H1 (cell line): Measurements from ENCODE around the gene WDR33. TPM values are rescaled to one million over a fixed set of nuclear protein-coding genes. Genes with fewer than 3 reads are reported as not detected.
"Not testable (repeated sequence)": the region's sequence is repeated elsewhere in the genome, so short reads cannot be mapped to it uniquely, and the experiment has no call there.

Experiments used
- CTCF ChIA-PET: fragments of 300-600 bp; sonication (Branson Sonifier 250); formaldehyde crosslinking; loops from one replicate; lab custom pipeline; 2021; ENCODE audit not compliant: partially characterized antibody; lab: Charles Lee
- POLR2A ChIA-PET: fragments of 300-600 bp; sonication (Branson Sonifier 250); formaldehyde crosslinking; loops from one replicate; lab custom pipeline; 2021; ENCODE audit warnings: inconsistent platforms; ENCODE audit not compliant: partially characterized antibody; lab: Charles Lee
- DNase-seq, 2 experiments: peaks; one replicate each; pipeline versions ENCODE4 v3.0.0 to v3.0.0-alpha.2; 2010 to 2022; ENCODE audit warnings: low spot score in 2 of 2, low read depth in 1 of 2, mixed read lengths in 1 of 2
- FAIRE-seq: peaks from 2 replicates; lab custom pipeline; 2011; peaks lifted over from hg19 to GRCh38; lab: Jason Lieb, UNC
- H2AFZ ChIP-seq: 2 replicates; pipeline ENCODE4 v1.8.1; 2012; ENCODE audit warnings: low read length, inconsistent platforms
- H2AK5ac ChIP-seq: 2 replicates; pipeline ENCODE4 v1.6.1; 2013; ENCODE audit warnings: low read depth, low read length
- H2BK120ac ChIP-seq: replicated peaks from 2 replicates; pipeline ENCODE3; 2013; ENCODE audit warnings: low read depth, low read length, inconsistent platforms
- H2BK12ac ChIP-seq: 2 replicates; pipeline ENCODE4 v1.6.1; 2013; ENCODE audit warnings: low read depth, low read length
- H2BK15ac ChIP-seq: 2 replicates; pipeline ENCODE4 v1.6.1; 2013; ENCODE audit warnings: low read length
- H2BK20ac ChIP-seq: 2 replicates; pipeline ENCODE4 v1.6.1; 2013; ENCODE audit warnings: low read length
- H2BK5ac ChIP-seq: 2 replicates; pipeline ENCODE4 v1.6.1; 2013; ENCODE audit warnings: low read depth, low read length
- H3K14ac ChIP-seq: 2 replicates; pipeline ENCODE4 v1.6.1; 2013; ENCODE audit warnings: inconsistent platforms; ENCODE audit not compliant: insufficient read length
- H3K18ac ChIP-seq: 2 replicates; pipeline ENCODE4 v1.6.1; 2013; ENCODE audit warnings: low read length; ENCODE audit errors: extremely low read depth
- H3K23ac ChIP-seq: 2 replicates; pipeline ENCODE4 v1.6.1; 2013; ENCODE audit warnings: inconsistent platforms; ENCODE audit not compliant: insufficient read length
- H3K23me2 ChIP-seq: 2 replicates; pipeline ENCODE4 v1.6.1; 2013; ENCODE audit warnings: low read depth, low read length
- H3K27ac ChIP-seq: 2 replicates; pipeline ENCODE4 v1.6.1; 2011; ENCODE audit warnings: low read depth, low read length, inconsistent platforms
- H3K27me3 ChIP-seq, 4 experiments: replicated peaks in 1 of 4; 1 replicate in 1 of 4; 2 replicates in 3 of 4; pipeline versions ENCODE4 v1.6.1 to v1.8.1; 2011 to 2013; ENCODE audit warnings: low read length in 3 of 4, mild to moderate bottlenecking in 3 of 4, inconsistent platforms in 2 of 4, mixed read lengths in 2 of 4, moderate library complexity in 1 of 4; ENCODE audit not compliant: control insufficient read depth in 3 of 4, insufficient read depth in 3 of 4; ENCODE audit errors: extremely low read depth in 1 of 4
- H3K36me3 ChIP-seq, 4 experiments: 2 replicates each; pipeline versions ENCODE4 v1.6.1 to v1.8.1; 2011 to 2013; ENCODE audit warnings: mild to moderate bottlenecking in 4 of 4, low read length in 3 of 4, moderate library complexity in 2 of 4, control low read depth in 1 of 4, inconsistent platforms in 1 of 4; ENCODE audit not compliant: insufficient read depth in 4 of 4, control insufficient read depth in 2 of 4
- H3K4ac ChIP-seq: replicated peaks from 2 replicates; pipeline ENCODE3; 2013; ENCODE audit warnings: low read length, low read depth, mixed read lengths, inconsistent platforms; ENCODE audit not compliant: insufficient read length
- H3K4me1 ChIP-seq, 4 experiments: replicated peaks in 1 of 4; 1 replicate in 1 of 4; 2 replicates in 3 of 4; pipeline versions ENCODE4 v1.6.1 to v1.8.1; 2011 to 2013; ENCODE audit warnings: low read length in 3 of 4, inconsistent platforms in 2 of 4, mixed read lengths in 1 of 4; ENCODE audit not compliant: insufficient read depth in 4 of 4, control insufficient read depth in 3 of 4
- H3K4me2 ChIP-seq, 2 experiments: 2 replicates each; pipeline versions ENCODE4 v1.6.1 to v1.8.1; 2011 to 2013; ENCODE audit warnings: low read depth in 2 of 2, low read length in 2 of 2, control low read depth in 1 of 2, inconsistent platforms in 1 of 2, mild to moderate bottlenecking in 1 of 2; ENCODE audit not compliant: insufficient read depth in 1 of 2
- H3K4me3 ChIP-seq, 4 experiments: fragments of 200-600, 300-600 bp in 1 of 4; sonication (generic), shearing (Covaris generic), sonication (Bioruptor Twin) in 1 of 4; 2 replicates each; pipeline versions ENCODE4 v1.5.1 to v1.8.1; 2011 to 2016; ENCODE audit warnings: low read length in 4 of 4, low read depth in 3 of 4, control low read depth in 2 of 4, inconsistent platforms in 2 of 4, mild to moderate bottlenecking in 2 of 4, mixed read lengths in 1 of 4, moderate library complexity in 1 of 4; ENCODE audit not compliant: insufficient read depth in 2 of 4; ENCODE audit errors: extremely low read depth in 1 of 4
- H3K56ac ChIP-seq: replicated peaks from 2 replicates; pipeline ENCODE3; 2013; ENCODE audit warnings: low read depth, mild to moderate bottlenecking, mixed read lengths, low read length, inconsistent platforms; ENCODE audit not compliant: insufficient read length
- H3K79me1 ChIP-seq: 2 replicates; pipeline ENCODE4 v1.6.1; 2013; ENCODE audit warnings: low read depth, low read length, control low read depth
- H3K79me2 ChIP-seq, 2 experiments: 2 replicates each; pipeline versions ENCODE4 v1.6.1 to v1.8.1; 2012 to 2013; ENCODE audit warnings: low read length in 2 of 2, mild to moderate bottlenecking in 2 of 2, inconsistent platforms in 1 of 2; ENCODE audit not compliant: insufficient read depth in 2 of 2, control insufficient read depth in 1 of 2
- H3K9ac ChIP-seq, 4 experiments: replicated peaks in 1 of 4; 1 replicate in 1 of 4; 2 replicates in 3 of 4; pipeline versions ENCODE4 v1.6.1 to v1.8.1; 2011 to 2013; ENCODE audit warnings: low read depth in 3 of 4, low read length in 3 of 4, control low read depth in 2 of 4, mild to moderate bottlenecking in 2 of 4, moderate library complexity in 2 of 4, inconsistent platforms in 1 of 4; ENCODE audit errors: extremely low read depth in 1 of 4
- H3K9me3 ChIP-seq, 2 experiments: 2 replicates each; pipeline versions ENCODE4 v1.6.1 to v1.8.1; 2012 to 2013; ENCODE audit warnings: mild to moderate bottlenecking in 2 of 2, moderate library complexity in 2 of 2, control low read depth in 1 of 2, inconsistent platforms in 1 of 2, low read depth in 1 of 2, low read length in 1 of 2, mixed read lengths in 1 of 2; ENCODE audit not compliant: insufficient read depth in 2 of 2
- H4K20me1 ChIP-seq, 2 experiments: replicated peaks in 1 of 2; 2 replicates each; pipeline versions ENCODE3 to v1.8.1; 2011 to 2013; ENCODE audit warnings: inconsistent platforms in 2 of 2, low read length in 2 of 2, mild to moderate bottlenecking in 1 of 2; ENCODE audit not compliant: insufficient read depth in 2 of 2, control insufficient read depth in 1 of 2
- H4K5ac ChIP-seq: 2 replicates; pipeline ENCODE4 v1.6.1; 2013; ENCODE audit warnings: low read length, low read depth, mixed read lengths, inconsistent platforms; ENCODE audit not compliant: insufficient read length
- H4K8ac ChIP-seq: 2 replicates; pipeline ENCODE4 v1.8.0; 2013; ENCODE audit warnings: mild to moderate bottlenecking, moderate library complexity, low read length, inconsistent platforms; ENCODE audit not compliant: insufficient read depth; ENCODE audit errors: extremely low read depth
- H4K91ac ChIP-seq: replicated peaks from 2 replicates; pipeline ENCODE3; 2013; ENCODE audit warnings: low read length, mixed read lengths, inconsistent platforms; ENCODE audit not compliant: insufficient read length
- EZH2 ChIP-seq: fragments of 200-600 bp; sonication (generic); IDR thresholded peaks from 2 replicates; pipeline ENCODE4 v1.7.1; 2012; ENCODE audit warnings: low read depth, mild to moderate bottlenecking, moderate library complexity, low read length, inconsistent platforms; ENCODE audit not compliant: severe bottlenecking
- KDM1A ChIP-seq: fragments of 200-600, 300-600 bp; sonication (generic); IDR thresholded peaks from 2 replicates; pipeline ENCODE4 v1.7.1; 2016; ENCODE audit warnings: mild to moderate bottlenecking, low read length, borderline replicate concordance
- WGBS, 2 experiments: shearing (Covaris generic) in 1 of 2; methylation state at CpG; one replicate each; pipeline versions ENCODE4 v1.1.6 to v1.1.7; 2013 to 2015; ENCODE audit warnings: low lambda C conversion rate in 2 of 2, mixed read lengths in 2 of 2, inconsistent platforms in 1 of 2, low coverage in 1 of 2, missing lambda C conversion rate in 1 of 2; ENCODE audit not compliant: insufficient replicate concordance in 2 of 2, insufficient coverage in 1 of 2, insufficient read length in 1 of 2; ENCODE audit errors: extremely low coverage in 1 of 2, missing lambda C conversion rate in 1 of 2; 5-methylcytosine and 5-hydroxymethylcytosine counted together
- polyA plus RNA-seq, 7 experiments: library from polyadenylated mRNA; depleted of rRNA in 3 of 7; stranded (reverse) in 5 of 7; unstranded in 2 of 7; fragments of >200 nt in 5 of 7; fragments of 200-250 nt in 2 of 7; gene quantifications; 1 replicate in 5 of 7; 2 replicates in 1 of 7; 4 replicates in 1 of 7; pipeline versions ENCODE4 v1.2.1 to v1.2.3, GENCODE V29; 2011 to 2013; ENCODE audit warnings: missing spikeins in 2 of 7, mixed read lengths in 2 of 7
- total RNA-seq: library from RNA; stranded (reverse); fragmentation: NEBNext Ultra II Directional; extraction: Animal tissue kit (Norgen Biotek cat#: 25700); gene quantifications from 2 replicates; pipeline ENCODE4 v1.2.1, GENCODE V29; 2021

WDR33 gene
- total and polyA plus RNA-seq, 2 of the 8 experiments (the other 6 are each of a cell fraction or from before 2014, with no cell fraction given): 18.1 to 82.7 TPM

GRCh38 chr2:127753374-127753773 lies 57.6 kb downstream of the WDR33 start (continued):
- no peak for TF ChIP-seq KDM1A
- no peak for TF ChIP-seq EZH2

GRCh38 chr2:127749537-127749936 lies 61.4 kb downstream of the WDR33 start:
- H3K14ac ChIP-seq, H4K91ac ChIP-seq, H4K20me1 ChIP-seq, H3K4me3 ChIP-seq, H3K79me2 ChIP-seq, H3K27ac ChIP-seq, FAIRE-seq, H3K9me3 ChIP-seq, H4K8ac ChIP-seq, H3K4me2 ChIP-seq, H2BK15ac ChIP-seq, H2AFZ ChIP-seq, H3K4ac ChIP-seq, H3K27me3 ChIP-seq, H2BK12ac ChIP-seq, H3K18ac ChIP-seq, CTCF ChIA-PET, H2BK20ac ChIP-seq, H2BK5ac ChIP-seq, H3K23me2 ChIP-seq, H3K79me1 ChIP-seq, H4K5ac ChIP-seq, H3K23ac ChIP-seq, H2AK5ac ChIP-seq, H3K4me1 ChIP-seq, H2BK120ac ChIP-seq, H3K9ac ChIP-seq, DNase-seq, H3K56ac ChIP-seq: not testable (repeated sequence)
- H3K36me3 ChIP-seq: peaks cover 0 to 32% (median 5%) of the 10 kb centered on the region in 4 experiments; a peak in 7 of 8 replicates
- 98% methylated on average over 4 of the region's 5 CpGs; no CpG with 5 or more reads in 1 of the 2 experiments for WGBS, 2 experiments
- POLR2A ChIA-PET: interaction anchor here (0.6 to 1.2 kb wide), 2 partner anchors 15 to 128 kb away, joined by 3 to 4 read pairs; no protein-coding TSS in a partner anchor
